Spleen (tissue), 7 donors: Measurements from ENCODE around the gene RASSF5.

ENCODE experiments used
- POLR2A ChIP-seq, 3 donors: fragments of 450-650 bp; IDR thresholded peaks; one replicate each; pipeline ENCODE4 v1.5.1; 2017; ENCODE audit warnings: antibody characterized with exemption in 3 of 3, mild to moderate bottlenecking in 1 of 3
- TF ChIP-seq, protein P1 (sequence below), 11 experiments: fragments of 200-600 bp in 7 of 11; fragments of 450-650 bp in 4 of 11; sonication (generic) in 4 of 11; IDR thresholded peaks in 8 of 11; conservative IDR thresholded peaks in 3 of 11; 1 replicate in 7 of 11; 2 replicates in 4 of 11; pipeline versions ENCODE4 v1.4.0 to v1.8.0; 2016 to 2021; ENCODE audit warnings: antibody characterized with exemption in 11 of 11, inconsistent platforms in 4 of 11, mild to moderate bottlenecking in 1 of 11
- donor health status: DM: no; HTN: no; CAD: no; lungs with moderate emphysema.
- donor health status: DM: no; HTN: no; CAD: no.
- donor health status: DM: no; HTN: no; CAD: no.

DNA sequence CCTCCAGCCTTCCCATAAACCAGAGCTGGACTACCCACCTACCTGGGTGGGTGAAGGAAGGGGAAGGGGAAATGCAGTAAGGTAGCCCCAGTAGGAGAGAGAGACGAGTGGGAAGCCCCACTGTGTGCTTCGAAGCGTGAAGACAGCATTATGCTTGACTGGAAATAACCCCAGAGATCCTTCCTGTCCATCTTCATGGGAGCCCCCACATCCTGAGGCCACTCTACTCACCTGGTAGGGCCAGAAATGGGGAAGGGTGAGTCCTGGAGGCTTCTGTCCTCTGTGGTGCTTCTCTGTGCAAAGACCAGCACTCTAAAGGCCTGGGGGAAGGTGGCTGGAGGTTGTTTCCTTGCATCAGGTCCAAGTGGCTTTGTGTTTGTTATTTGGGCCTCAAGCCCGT is 10.0 kb upstream of the RASSF5 start:
- TF ChIP-seq, protein P1, sequence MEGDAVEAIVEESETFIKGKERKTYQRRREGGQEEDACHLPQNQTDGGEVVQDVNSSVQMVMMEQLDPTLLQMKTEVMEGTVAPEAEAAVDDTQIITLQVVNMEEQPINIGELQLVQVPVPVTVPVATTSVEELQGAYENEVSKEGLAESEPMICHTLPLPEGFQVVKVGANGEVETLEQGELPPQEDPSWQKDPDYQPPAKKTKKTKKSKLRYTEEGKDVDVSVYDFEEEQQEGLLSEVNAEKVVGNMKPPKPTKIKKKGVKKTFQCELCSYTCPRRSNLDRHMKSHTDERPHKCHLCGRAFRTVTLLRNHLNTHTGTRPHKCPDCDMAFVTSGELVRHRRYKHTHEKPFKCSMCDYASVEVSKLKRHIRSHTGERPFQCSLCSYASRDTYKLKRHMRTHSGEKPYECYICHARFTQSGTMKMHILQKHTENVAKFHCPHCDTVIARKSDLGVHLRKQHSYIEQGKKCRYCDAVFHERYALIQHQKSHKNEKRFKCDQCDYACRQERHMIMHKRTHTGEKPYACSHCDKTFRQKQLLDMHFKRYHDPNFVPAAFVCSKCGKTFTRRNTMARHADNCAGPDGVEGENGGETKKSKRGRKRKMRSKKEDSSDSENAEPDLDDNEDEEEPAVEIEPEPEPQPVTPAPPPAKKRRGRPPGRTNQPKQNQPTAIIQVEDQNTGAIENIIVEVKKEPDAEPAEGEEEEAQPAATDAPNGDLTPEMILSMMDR (IDR thresholded peaks at IDR 0.05 in 8 of 11, conservative IDR thresholded peaks at IDR 0.05 in 3 of 11): no peak
- no peak for TF ChIP-seq POLR2A (IDR thresholded peaks at IDR 0.05)
